HCT116 (cell line): ENCODE measurements around the gene RAI14.

ENCODE experiments used
- CEBPB ChIP-seq: IDR thresholded peaks from 2 replicates; pipeline ENCODE4 v1.6.1; 2012; ENCODE audit warnings: low read depth
- EGR1 ChIP-seq: IDR thresholded peaks from 2 replicates; pipeline ENCODE4 v1.6.1; 2012; ENCODE audit warnings: low read depth
- EZH2 ChIP-seq: fragments of 200-600 bp; sonication (generic); IDR thresholded peaks from 2 replicates; pipeline ENCODE4 v1.6.1; 2017; ENCODE audit warnings: antibody characterized with exemption, mixed run types
- POLR2A ChIP-seq: IDR thresholded peaks from 2 replicates; pipeline ENCODE4 v1.7.0; 2011; ENCODE audit warnings: borderline replicate concordance; ENCODE audit not compliant: insufficient read depth, insufficient read length; ENCODE audit errors: extremely low read depth
- POLR2AphosphoS5 ChIP-seq: IDR thresholded peaks from 2 replicates; pipeline ENCODE4 v1.6.1; 2011; ENCODE audit warnings: mild to moderate bottlenecking, low read depth, low read length, moderate library complexity
- REST ChIP-seq: IDR thresholded peaks from 2 replicates; pipeline ENCODE4 v1.6.1; 2012; ENCODE audit warnings: low read depth
- SP1 ChIP-seq: IDR thresholded peaks from 2 replicates; pipeline ENCODE4 v1.6.1; 2012; ENCODE audit warnings: low read depth
- SRF ChIP-seq: IDR thresholded peaks from 2 replicates; pipeline ENCODE4 v1.6.1; 2012; ENCODE audit warnings: low read depth
- ZFX ChIP-seq: fragments of 450-650 bp; IDR thresholded peaks from 2 replicates; pipeline ENCODE4 v1.6.1; 2017
- TF ChIP-seq, protein P1 (sequence below), 3 experiments: fragments of 200-600 bp in 1 of 3; sonication (generic) in 1 of 3; IDR thresholded peaks in 2 of 3; conservative IDR thresholded peaks in 1 of 3; 2 replicates each; pipeline ENCODE4 v1.5.1; 2012 to 2017; ENCODE audit warnings: low read depth in 2 of 3, low read length in 2 of 3, antibody characterized with exemption in 1 of 3, borderline replicate concordance in 1 of 3, control low read depth in 1 of 3, mild to moderate bottlenecking in 1 of 3, mixed read lengths in 1 of 3, mixed run types in 1 of 3, moderate library complexity in 1 of 3; ENCODE audit not compliant: insufficient read depth in 1 of 3

GRCh38 chr5:34691326-34691725 is 35.2 kb downstream of the RAI14 start:
- TF ChIP-seq ZFX = no peak
- no peak for TF ChIP-seq POLR2AphosphoS5
- TF ChIP-seq, protein P1, sequence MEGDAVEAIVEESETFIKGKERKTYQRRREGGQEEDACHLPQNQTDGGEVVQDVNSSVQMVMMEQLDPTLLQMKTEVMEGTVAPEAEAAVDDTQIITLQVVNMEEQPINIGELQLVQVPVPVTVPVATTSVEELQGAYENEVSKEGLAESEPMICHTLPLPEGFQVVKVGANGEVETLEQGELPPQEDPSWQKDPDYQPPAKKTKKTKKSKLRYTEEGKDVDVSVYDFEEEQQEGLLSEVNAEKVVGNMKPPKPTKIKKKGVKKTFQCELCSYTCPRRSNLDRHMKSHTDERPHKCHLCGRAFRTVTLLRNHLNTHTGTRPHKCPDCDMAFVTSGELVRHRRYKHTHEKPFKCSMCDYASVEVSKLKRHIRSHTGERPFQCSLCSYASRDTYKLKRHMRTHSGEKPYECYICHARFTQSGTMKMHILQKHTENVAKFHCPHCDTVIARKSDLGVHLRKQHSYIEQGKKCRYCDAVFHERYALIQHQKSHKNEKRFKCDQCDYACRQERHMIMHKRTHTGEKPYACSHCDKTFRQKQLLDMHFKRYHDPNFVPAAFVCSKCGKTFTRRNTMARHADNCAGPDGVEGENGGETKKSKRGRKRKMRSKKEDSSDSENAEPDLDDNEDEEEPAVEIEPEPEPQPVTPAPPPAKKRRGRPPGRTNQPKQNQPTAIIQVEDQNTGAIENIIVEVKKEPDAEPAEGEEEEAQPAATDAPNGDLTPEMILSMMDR (IDR thresholded peaks at IDR 0.05 in 2 of 3, conservative IDR thresholded peaks at IDR 0.05 in 1 of 3; ENCODE audit: borderline replicate concordance in 1 of 3, insufficient read depth in 1 of 3, low read depth in 2 of 3, low read length in 2 of 3) = no peak
- TF ChIP-seq EZH2 = no peak
- no peak for TF ChIP-seq CEBPB
- TF ChIP-seq POLR2A = no peak
- TF ChIP-seq SP1 = no peak
- no peak for TF ChIP-seq REST
- no peak for TF ChIP-seq SRF
- TF ChIP-seq EGR1 = no peak
